ENCODE data around the gene MYO5B.

DNA sequence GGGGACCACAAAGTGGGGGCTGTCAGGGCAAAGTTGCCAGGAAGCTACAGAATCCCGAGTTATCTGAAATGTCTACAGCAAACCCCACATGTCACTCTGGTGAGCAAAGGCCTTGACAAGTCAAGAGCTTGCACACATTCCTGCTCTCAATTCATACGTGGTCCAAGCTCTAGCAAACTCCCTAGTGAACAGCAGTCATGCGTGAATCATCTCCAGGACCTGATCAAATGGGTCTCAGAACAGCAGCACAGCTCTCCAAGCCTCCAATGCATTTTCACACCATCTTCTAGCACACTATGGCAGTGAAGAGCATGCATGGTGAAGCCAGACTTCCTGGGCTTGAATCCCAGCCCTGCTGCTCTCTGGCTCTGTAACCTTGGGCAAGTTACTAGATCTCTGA, 68.5 kb downstream of the MYO5B start:
- TF ChIP-seq, protein P1, sequence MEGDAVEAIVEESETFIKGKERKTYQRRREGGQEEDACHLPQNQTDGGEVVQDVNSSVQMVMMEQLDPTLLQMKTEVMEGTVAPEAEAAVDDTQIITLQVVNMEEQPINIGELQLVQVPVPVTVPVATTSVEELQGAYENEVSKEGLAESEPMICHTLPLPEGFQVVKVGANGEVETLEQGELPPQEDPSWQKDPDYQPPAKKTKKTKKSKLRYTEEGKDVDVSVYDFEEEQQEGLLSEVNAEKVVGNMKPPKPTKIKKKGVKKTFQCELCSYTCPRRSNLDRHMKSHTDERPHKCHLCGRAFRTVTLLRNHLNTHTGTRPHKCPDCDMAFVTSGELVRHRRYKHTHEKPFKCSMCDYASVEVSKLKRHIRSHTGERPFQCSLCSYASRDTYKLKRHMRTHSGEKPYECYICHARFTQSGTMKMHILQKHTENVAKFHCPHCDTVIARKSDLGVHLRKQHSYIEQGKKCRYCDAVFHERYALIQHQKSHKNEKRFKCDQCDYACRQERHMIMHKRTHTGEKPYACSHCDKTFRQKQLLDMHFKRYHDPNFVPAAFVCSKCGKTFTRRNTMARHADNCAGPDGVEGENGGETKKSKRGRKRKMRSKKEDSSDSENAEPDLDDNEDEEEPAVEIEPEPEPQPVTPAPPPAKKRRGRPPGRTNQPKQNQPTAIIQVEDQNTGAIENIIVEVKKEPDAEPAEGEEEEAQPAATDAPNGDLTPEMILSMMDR (IDR thresholded peaks at IDR 0.05), result no peak
- no peak for TF ChIP-seq EZH2 (IDR thresholded peaks at IDR 0.05; ENCODE audit: borderline replicate concordance, insufficient read depth, low read depth, low read length, poor library complexity, severe bottlenecking)

Measured in B cell (primary cell).